Measurements from ENCODE around the gene CFAP73.

GRCh38 chr12:113190761-113191160 is 41.2 kb downstream of the CFAP73 start:
- TF ChIP-seq, protein P1, sequence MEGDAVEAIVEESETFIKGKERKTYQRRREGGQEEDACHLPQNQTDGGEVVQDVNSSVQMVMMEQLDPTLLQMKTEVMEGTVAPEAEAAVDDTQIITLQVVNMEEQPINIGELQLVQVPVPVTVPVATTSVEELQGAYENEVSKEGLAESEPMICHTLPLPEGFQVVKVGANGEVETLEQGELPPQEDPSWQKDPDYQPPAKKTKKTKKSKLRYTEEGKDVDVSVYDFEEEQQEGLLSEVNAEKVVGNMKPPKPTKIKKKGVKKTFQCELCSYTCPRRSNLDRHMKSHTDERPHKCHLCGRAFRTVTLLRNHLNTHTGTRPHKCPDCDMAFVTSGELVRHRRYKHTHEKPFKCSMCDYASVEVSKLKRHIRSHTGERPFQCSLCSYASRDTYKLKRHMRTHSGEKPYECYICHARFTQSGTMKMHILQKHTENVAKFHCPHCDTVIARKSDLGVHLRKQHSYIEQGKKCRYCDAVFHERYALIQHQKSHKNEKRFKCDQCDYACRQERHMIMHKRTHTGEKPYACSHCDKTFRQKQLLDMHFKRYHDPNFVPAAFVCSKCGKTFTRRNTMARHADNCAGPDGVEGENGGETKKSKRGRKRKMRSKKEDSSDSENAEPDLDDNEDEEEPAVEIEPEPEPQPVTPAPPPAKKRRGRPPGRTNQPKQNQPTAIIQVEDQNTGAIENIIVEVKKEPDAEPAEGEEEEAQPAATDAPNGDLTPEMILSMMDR (conservative IDR thresholded peaks at IDR 0.05; ENCODE audit: low read depth in 2 of 2) = no peak
- TF ChIP-seq REST (IDR thresholded peaks at IDR 0.05; ENCODE audit: unreplicated experiment) (no peak), POLR2AphosphoS5 (IDR thresholded peaks at IDR 0.05; ENCODE audit: low read depth) (no peak)
